ENCODE data around the gene COL4A5. TPM values are rescaled to one million over a fixed set of nuclear protein-coding genes. Genes with fewer than 3 reads are reported as not detected.

Gene COL4A5
- total and polyA plus RNA-seq, 7 donors = 1.1 to 8.6 (median 3.1) TPM

GRCh38 chrX:108732630-108733321 lies 293.1 kb downstream of the COL4A5 start:
- TF ChIP-seq CTCF (IDR thresholded peaks at IDR 0.05) = no peak
- WGBS, 3 donors = 3 to 19% (median 4%) methylated on average over 37 to 39 of the region's 39 CpGs
- DNase-seq (no peak), ATAC-seq (no peak)
- no peaks in the 10 kb centered on the region for H3K4me1 ChIP-seq
- peaks cover 0 to 95% (median 6%) of the 10 kb centered on the region in 3 donors for H3K27me3 ChIP-seq (ENCODE audit: insufficient read depth in 3 of 3, low read length in 2 of 3)
- no peak overlapping the region for H3K27ac ChIP-seq
- H3K36me3 ChIP-seq (ENCODE audit: insufficient read depth in 1 of 2, low read depth in 1 of 2) = no peaks in the 10 kb centered on the region
- intact Hi-C loops (cut with DNase I) = no loop called here
- no peaks in the 10 kb centered on the region for H3K9me3 ChIP-seq
- no peak overlapping the region for H3K4me3 ChIP-seq

- no peak overlapping the region for H3K4me3 ChIP-seq
- H3K27me3 ChIP-seq (ENCODE audit: insufficient read depth in 3 of 3, low read length in 2 of 3) = peaks cover 0 to 97% (median 8%) of the 10 kb centered on the region in 3 donors
- no peak for DNase-seq
- no peaks in the 10 kb centered on the region for H3K36me3 ChIP-seq (ENCODE audit: insufficient read depth in 1 of 2, low read depth in 1 of 2)
- no peak overlapping the region for H3K27ac ChIP-seq
- ATAC-seq = no peak
- no peaks in the 10 kb centered on the region for H3K9me3 ChIP-seq
- intact Hi-C loops (cut with DNase I) = no loop called here
- 58 to 72% (median 59%) methylated on average over 5 to 7 of the region's 7 CpGs for WGBS, 3 donors
- TF ChIP-seq CTCF (IDR thresholded peaks at IDR 0.05) = no peak
- no peaks in the 10 kb centered on the region for H3K4me1 ChIP-seq
Measured at GRCh38 chrX:108734426-108734825, 294.8 kb downstream of the COL4A5 start.

DNA sequence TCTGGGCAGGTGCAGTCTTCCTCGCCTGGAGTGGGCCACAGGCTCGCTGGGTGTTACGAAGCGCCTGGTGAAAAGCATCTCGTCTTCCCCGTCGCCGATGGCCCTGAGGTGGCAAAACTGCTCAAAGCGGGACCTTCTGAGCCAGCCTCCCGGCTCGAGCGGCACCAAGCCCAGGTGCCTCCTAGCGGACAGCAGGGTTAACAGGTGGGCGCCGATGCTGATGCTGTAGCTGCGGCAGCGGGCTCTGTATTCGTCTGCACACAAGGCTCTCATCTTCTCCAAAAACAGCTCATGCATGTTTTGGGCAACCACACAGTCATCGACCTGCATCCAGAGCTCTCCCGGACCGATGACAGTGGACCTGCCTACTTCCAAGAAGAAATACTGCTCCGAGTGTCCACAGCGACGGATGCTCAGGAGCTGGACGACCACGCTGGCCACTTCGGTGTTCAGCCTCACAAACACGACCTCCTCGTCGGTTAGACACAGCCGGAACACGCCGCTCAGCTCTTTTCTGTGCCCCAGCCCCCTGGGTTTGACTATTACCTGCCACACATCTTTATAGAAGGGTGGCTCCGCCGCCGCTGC lies 295.5 kb downstream of the COL4A5 start:
- no peak for TF ChIP-seq CTCF (IDR thresholded peaks at IDR 0.05)
- Histone ChIP-seq H3K27me3 (ENCODE audit: insufficient read depth in 3 of 3, low read length in 2 of 3) (peaks cover 0 to 98% (median 8%) of the 10 kb centered on the region in 3 donors), H3K36me3 (ENCODE audit: insufficient read depth in 1 of 2, low read depth in 1 of 2) (no peaks in the 10 kb centered on the region), H3K4me3 (peak overlapping the region; percentile 57), H3K4me1 (no peaks in the 10 kb centered on the region), H3K27ac (no peak overlapping the region), H3K9me3 (no peaks in the 10 kb centered on the region)
- intact Hi-C loops (cut with DNase I) = no loop called here
- WGBS, 3 donors = 2 to 26% (median 4%) methylated on average over 30 to 36 of the region's 36 CpGs
- DNase-seq (no peak), ATAC-seq (no peak)

DNA sequence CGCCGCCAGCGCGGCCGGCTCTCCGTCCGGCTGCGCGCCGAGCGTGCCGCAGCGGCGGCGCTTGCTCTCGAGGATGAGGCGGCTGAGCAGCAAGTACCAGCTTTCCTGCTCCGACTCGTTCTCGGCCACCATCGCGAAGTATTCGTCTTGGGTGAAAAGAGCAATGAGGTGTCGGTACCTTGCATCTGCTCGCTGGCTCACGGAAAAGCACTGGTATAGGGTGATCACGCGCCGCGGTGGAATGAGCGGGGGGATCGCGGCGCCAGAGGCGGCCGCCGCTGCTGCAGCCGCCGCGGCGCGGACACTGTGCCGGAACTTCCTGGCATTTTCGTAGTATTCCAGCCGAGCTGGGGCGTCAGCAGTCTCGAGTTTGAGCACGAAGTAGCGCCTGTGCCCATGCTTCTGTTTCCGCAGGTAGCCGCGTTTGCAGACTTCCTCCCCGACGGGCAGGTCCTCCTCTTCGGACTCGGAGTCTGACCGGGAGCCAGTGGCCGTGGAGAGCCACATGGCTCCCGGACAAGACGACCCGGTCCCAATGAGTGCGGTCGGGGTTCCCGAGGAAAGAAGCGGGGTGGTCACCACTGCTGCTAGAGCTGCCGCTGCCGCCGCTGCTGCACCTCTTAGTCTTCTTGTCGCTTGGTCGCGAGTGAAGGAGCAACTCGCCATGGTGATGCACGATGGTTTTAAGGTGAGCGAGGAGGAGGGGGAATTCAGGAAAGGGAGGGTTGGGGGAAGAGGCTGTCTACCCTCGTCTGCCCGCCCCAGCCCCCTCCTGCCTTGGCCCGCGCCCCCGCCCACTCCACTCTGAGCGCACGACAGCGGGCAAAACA lies 296.3 kb downstream of the COL4A5 start:
- WGBS, 3 donors = 1 to 30% (median 1%) methylated on average over 28 to 82 of the region's 82 CpGs
- ATAC-seq (no peak), DNase-seq (no peak)
- intact Hi-C loops (cut with DNase I) = no loop called here
- Histone ChIP-seq H3K27me3 (ENCODE audit: insufficient read depth in 3 of 3, low read length in 2 of 3) (peaks cover 0 to 92% (median 8%) of the 10 kb centered on the region in 3 donors), H3K9me3 (no peaks in the 10 kb centered on the region), H3K4me3 (peak overlapping the region; percentile 57), H3K36me3 (ENCODE audit: insufficient read depth in 1 of 2, low read depth in 1 of 2) (no peaks in the 10 kb centered on the region), H3K4me1 (no peaks in the 10 kb centered on the region), H3K27ac (no peak overlapping the region)
- no peak for TF ChIP-seq CTCF (IDR thresholded peaks at IDR 0.05)

All from psoas muscle (tissue), 8 donors.